ENCODE data around the gene ITPRIPL2.
A peak's percentile ranks its signal among the peaks of the same experiment; 100 is the strongest.

ITPRIPL2 gene

DNA sequence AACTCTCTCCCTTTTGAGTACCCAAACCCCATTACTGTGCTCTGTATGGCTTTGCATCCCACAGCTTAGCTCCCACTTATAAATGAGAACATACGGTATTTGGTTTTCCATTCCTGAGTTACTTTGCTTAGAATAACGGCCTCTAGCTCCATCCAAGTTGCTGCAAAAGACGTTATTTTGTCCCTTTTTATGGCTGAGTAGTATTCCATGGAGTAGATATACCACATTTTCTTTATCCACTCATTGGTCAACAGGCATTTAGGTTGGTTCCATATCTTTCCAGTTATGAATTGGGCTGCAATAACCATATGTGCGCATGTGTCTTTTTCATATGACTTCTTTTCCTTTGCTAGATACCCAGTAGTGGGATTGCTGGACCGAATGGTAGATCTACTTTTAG is 34.4 kb downstream of the ITPRIPL2 start:
- TF ChIP-seq CTCF (IDR thresholded peaks at IDR 0.05; ENCODE audit: low read depth, low read length): no peak
- no peaks in the 10 kb centered on the region for H3K27me3 ChIP-seq
- H3K4me1 ChIP-seq: peaks cover 9% of the 10 kb centered on the region; the same call in 1 of the 2 replicates
- no peak for DNase-seq
- no peaks in the 10 kb centered on the region for H3K9me3 ChIP-seq
- H3K4me3 ChIP-seq (ENCODE audit: low read depth, low read length): no peak overlapping the region
- no peaks in the 10 kb centered on the region for H3K36me3 ChIP-seq

DNA sequence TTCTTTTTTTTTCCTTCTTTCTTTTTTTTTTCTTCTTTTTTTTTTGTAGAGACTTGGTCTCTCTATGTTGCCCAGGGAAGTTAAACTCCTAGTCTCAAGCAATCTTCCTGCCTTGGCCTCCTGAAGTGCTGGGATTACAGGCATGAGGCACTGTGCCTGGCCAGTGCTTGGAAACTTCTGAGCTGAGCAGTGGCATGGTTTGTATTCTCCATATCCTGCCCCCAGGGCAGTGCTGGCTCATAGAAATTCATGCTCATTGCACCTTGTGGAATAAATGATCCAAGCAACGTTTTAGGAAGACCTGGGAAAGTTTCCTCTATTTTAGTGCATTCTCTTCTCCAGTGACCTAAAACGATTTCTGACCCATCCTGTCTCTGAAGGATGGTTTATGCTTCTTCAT is 37.5 kb downstream of the ITPRIPL2 start:
- Histone ChIP-seq H3K9me3 (no peaks in the 10 kb centered on the region), H3K36me3 (no peaks in the 10 kb centered on the region), H3K27me3 (no peaks in the 10 kb centered on the region), H3K4me1 (no peaks in the 10 kb centered on the region), H3K4me3 (ENCODE audit: low read depth, low read length) (no peak overlapping the region)
- DNase-seq: no peak
- no peak for TF ChIP-seq CTCF (IDR thresholded peaks at IDR 0.05; ENCODE audit: low read depth, low read length)

DNA sequence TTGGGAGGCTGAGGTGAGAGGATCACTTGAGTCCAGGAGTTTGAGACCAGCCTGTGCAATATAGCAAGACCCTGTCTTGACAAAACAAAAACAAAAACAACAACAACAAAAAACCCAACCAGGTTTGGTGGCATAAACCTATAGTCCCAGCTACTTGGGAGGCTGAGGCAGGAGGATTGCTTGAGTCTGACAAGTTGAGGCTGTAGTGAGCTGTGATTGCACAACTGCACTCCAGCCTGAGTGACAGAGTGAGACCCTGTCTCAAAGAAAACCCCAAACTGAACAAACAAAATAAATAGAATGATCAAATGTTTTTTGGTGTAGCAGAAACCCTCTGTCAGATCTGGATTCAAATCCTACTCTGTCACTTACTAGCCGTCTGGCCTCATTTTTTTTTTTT is 38.3 kb downstream of the ITPRIPL2 start:
- no peak overlapping the region for H3K4me3 ChIP-seq (ENCODE audit: low read depth, low read length)
- no peaks in the 10 kb centered on the region for H3K4me1 ChIP-seq
- no peak for TF ChIP-seq CTCF (IDR thresholded peaks at IDR 0.05; ENCODE audit: low read depth, low read length)
- H3K27me3 ChIP-seq: no peaks in the 10 kb centered on the region
- H3K36me3 ChIP-seq: no peaks in the 10 kb centered on the region
- no peaks in the 10 kb centered on the region for H3K9me3 ChIP-seq
- DNase-seq: no peak

DNA sequence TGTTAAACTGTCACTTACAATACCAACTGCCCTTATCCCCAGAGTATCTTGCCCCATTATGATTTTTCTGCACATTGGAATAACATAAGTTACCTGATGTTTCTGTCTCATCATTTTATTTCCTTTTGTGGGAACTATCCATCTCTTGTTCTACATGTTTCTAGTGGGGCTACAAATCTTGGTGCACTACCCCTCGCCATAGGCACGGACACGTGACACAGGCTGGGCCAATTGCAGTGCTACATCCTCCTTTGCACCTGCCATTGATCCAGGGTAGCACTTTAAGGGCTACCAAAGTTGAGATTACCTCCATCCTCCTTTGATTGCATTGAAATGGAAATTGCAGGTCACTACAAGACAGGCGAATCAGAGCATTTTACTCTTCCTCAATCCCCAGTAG is 40.1 kb downstream of the ITPRIPL2 start:
- Histone ChIP-seq H3K36me3 (no peaks in the 10 kb centered on the region), H3K4me3 (ENCODE audit: low read depth, low read length) (no peak overlapping the region), H3K27me3 (no peaks in the 10 kb centered on the region), H3K9me3 (no peaks in the 10 kb centered on the region), H3K4me1 (no peaks in the 10 kb centered on the region)
- peak; percentile 63 for DNase-seq
- no peak for TF ChIP-seq CTCF (IDR thresholded peaks at IDR 0.05; ENCODE audit: low read depth, low read length)

GRCh38 chr16:19162085-19162484 is 48.3 kb downstream of the ITPRIPL2 start:
- no peaks in the 10 kb centered on the region for H3K27me3 ChIP-seq
- no peaks in the 10 kb centered on the region for H3K9me3 ChIP-seq
- no peak for DNase-seq
- TF ChIP-seq CTCF (IDR thresholded peaks at IDR 0.05; ENCODE audit: low read depth, low read length): no peak
- H3K4me3 ChIP-seq (ENCODE audit: low read depth, low read length): no peak overlapping the region
- no peaks in the 10 kb centered on the region for H3K36me3 ChIP-seq
- no peaks in the 10 kb centered on the region for H3K4me1 ChIP-seq

DNA sequence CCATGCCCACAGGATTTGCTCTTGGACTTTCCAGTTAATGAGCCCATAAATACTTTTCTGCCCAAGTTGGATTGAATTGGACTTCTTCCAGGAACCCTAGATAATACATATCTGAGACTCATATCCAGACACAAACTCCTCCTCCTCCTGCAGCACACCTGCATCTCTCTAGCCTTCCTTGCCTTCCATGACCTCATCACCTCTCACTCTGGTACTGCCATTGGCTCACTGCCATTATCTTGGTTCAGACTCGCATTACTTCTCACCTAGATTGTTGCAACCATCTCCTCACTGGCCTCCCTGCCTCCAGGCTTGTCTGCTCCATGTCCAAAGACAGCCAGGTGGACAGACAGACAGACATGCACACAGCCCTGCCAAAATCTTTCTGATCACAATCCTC is 49.5 kb downstream of the ITPRIPL2 start:
- Histone ChIP-seq H3K4me3 (ENCODE audit: low read depth, low read length) (no peak overlapping the region), H3K4me1 (no peaks in the 10 kb centered on the region), H3K9me3 (no peaks in the 10 kb centered on the region), H3K27me3 (peaks cover under 1% of the 10 kb centered on the region), H3K36me3 (no peaks in the 10 kb centered on the region)
- no peak for DNase-seq
- TF ChIP-seq CTCF (IDR thresholded peaks at IDR 0.05; ENCODE audit: low read depth, low read length): no peak
